HG03103 (cell line): ENCODE results near the gene NLRC5.
"Not testable (repeated sequence)": the region's sequence is repeated elsewhere in the genome, so short reads cannot be mapped to it uniquely, and the experiment has no call there.

Source experiments
- ATAC-seq: cut with Tn5 transposase; IDR thresholded peaks from one replicate; pipeline ENCODE4 v1.9.1; 2021; ENCODE audit warnings: low read depth; ENCODE audit not compliant: unreplicated experiment

NLRC5 gene

DNA sequence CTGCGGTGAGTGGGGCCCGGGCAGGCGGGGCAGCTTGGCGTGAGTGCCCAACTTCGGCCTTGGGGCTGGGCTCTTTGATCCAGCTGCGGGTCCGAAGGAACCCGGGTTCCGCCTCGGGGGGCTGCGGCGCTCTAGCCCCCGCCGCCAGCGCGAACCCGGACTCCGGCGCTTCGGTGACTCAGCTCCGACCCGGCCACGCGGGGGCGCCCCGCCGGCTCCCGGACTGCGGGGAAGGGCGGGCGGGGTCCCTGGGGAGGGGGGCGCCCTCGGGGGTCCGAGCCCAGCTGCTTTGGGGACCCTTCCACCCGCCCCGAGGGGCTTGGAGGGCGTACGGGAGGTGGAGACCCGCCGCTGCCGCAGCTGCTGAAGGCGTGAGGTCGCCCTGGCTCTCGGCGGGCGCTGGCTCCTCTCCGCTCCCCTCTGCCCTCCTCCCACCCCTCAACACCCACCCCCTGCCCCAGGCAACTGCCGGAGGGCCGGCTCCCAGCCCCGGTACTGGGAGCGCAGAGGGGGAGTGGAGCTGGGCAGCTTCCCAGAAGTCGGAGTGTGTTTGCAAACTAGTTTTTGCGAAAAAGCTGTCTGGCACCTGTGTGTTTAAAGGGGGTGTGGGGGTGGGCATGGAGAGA lies 103.5 kb downstream of the NLRC5 start:
- peak; percentile 41 for ATAC-seq

GRCh38 chr16:57093666-57094564 lies 104.6 kb downstream of the NLRC5 start:
- no peak for ATAC-seq

GRCh38 chr16:57094911-57095310 lies 105.6 kb downstream of the NLRC5 start:
- ATAC-seq, result no peak

DNA sequence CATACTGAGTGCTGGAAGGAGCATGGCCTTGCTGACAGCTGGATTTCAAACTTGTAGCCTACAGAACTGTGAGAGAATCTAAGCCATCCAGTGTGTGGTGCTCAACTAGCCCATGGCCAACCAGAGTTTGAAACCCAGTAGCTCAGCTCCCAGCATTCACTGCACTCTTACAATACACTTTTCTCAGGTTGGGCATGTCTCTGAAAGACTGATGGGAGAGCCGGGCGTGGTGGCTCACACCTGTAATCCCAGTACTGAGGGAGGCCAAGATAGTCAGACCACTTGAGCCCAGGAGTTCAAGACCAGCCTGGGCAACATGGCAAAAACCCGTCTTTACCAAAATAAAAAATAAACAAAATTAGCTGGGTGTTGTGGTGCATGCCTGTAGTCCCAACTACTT lies 106.8 kb downstream of the NLRC5 start:
- ATAC-seq, result no peak

DNA sequence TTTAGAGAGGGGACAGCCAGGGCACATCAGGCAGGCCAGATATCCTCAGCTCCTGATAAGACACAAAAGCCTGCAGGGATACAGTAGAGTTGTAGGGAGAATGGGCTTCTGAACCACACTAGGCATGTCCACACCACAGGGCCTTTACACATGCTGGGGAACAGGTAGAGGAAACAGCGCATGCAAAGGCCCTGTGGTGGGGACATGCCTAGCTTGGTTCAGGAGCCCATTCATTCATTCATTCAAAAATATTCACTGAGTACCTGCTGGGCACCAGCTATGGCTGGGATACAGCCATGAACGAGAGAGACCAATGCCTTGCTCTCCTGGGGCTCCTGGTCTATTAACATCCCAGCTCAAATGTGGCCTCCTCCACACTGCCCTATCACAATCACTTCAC lies 107.4 kb downstream of the NLRC5 start:
- ATAC-seq, result no peak

- ATAC-seq, result no peak
Observed at GRCh38 chr16:57098188-57098841, 109.0 kb downstream of the NLRC5 start.

DNA sequence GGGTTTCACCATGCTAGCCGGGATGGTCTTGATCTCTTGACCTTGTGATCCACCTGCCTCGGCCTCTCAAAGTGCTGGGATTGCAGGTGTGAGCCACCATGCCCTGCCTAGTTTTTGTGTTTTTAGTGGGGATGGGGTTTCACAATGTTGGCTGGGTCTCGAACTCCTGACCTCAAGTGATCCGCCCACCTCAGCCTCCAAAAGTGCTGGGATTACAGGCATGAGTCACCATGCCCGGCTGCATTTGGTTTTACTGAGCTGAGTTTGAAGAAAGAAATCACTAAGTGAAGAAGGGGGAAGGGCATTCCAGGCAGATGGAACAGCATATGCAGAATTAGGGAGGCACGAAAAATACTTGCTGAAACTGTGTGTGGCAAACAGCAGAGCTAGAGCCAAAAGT lies 110.6 kb downstream of the NLRC5 start:
- not testable (repeated sequence) for ATAC-seq

DNA sequence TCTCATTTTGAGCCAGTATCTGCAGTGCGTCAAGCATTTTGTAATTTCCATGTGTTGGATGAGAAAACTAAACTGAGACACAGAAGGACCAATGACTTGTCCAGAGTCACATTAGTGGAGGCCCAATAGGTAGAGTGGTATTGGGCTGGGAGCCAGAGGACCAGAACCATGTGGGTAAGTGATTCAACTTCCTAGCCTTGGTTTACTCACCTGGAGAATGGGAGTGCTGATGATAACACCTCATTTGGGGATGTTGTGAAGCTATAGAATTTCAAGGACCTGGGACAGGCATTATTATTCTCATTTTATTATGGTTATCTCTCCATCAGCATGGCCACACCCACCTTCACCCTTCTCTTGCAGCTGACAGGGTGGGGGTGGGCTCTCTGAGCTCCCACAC lies 111.1 kb downstream of the NLRC5 start:
- ATAC-seq, result no peak

- no peak for ATAC-seq
Observed at GRCh38 chr16:57102888-57103851, 113.8 kb downstream of the NLRC5 start.

- no peak for ATAC-seq
Observed at GRCh38 chr16:57104706-57105105, 115.3 kb downstream of the NLRC5 start.

DNA sequence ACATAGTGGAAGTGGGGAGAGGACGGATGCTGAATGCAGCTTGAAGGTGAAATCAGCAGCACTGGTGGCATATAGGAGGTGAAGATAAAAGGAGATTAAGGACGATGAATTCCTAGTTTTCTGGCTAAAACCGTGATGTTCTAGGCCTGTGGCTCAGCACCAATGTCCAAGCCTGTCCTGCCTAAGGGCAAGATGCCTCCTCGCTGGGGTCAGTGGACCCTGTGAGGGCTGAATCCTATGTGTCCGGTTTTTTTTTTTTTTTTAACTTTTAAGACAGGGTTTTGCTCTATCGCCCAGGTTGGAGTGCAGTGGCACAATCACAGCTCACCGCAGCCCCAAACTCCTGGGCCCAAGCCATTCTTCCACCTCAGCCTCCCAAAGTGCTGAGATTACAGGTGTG lies 115.8 kb downstream of the NLRC5 start:
- no peak for ATAC-seq

GRCh38 chr16:57106767-57107166 lies 117.4 kb downstream of the NLRC5 start:
- ATAC-seq, result no peak

DNA sequence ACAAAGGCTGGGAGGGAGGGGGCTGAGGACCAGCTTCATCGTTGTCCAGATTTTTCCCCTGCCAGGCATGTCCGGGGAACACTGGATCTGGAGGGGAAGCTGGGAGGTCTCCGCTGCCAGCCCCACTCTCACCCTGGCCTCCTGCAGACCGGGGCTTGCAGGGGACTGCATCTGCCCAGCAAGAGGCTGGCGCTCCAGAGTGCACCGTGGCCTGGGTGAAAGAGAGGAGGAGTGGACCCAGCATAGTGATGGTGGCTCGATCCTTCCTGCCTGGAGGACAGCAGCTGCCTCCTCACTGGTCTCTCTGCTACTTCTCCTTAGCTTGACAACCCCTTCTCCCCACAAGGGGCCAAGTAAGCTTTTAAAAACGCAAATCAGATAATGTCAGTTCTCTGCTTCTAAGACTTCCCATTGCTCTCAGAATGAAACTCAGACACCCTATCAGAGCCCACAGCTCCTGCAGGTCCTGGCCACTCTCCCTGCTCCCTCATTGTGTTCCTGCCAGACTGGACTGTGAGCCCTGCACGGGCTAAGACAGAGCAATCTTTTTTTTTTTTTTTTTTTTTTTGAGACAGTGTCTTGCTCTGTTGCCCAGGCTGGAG lies 118.1 kb downstream of the NLRC5 start:
- ATAC-seq, result no peak

- ATAC-seq, result no peak
Observed at GRCh38 chr16:57108432-57108831, 119.1 kb downstream of the NLRC5 start.

DNA sequence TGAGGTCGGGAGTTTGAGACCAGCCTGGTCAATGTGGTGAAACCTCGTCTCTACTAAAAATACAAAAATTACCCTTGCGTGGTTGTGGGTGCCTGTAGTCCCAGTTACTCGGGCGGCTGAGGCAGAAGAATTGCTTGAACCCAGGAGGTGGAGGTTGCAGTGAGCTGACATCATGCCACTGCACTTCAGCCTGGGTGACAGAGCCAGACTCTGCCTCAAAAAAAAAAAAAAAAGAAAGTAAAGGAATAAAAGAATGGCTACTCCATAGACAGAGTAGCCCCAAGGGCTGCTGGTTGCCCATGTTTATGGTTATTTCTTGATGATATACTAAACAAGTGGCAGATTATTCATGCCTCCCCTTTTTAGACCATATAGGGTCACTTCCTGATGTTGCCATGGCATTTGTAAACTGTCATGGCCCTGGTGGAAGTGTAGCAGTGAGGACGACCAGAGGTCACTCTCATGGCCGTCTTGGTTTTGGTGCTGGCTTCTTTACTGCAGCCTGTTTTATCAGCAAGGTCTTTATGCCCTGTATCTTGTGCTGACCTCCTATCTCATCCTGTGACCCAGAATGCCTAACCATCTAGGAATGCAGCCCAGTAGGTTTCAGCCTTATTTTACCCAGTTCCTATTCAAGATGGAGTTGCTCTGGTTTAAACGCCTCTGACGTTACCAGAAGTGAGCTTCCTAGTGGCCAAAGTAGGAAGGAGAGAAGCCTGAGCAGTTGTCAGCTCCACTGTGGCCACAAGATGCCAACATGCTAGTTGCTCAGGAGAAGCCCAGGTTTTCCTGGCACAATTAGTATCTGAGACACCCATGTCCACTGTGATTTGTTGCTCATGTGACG lies 120.1 kb downstream of the NLRC5 start:
- not testable (repeated sequence) for ATAC-seq

- no peak for ATAC-seq
Observed at GRCh38 chr16:57110937-57111336, 121.6 kb downstream of the NLRC5 start.

DNA sequence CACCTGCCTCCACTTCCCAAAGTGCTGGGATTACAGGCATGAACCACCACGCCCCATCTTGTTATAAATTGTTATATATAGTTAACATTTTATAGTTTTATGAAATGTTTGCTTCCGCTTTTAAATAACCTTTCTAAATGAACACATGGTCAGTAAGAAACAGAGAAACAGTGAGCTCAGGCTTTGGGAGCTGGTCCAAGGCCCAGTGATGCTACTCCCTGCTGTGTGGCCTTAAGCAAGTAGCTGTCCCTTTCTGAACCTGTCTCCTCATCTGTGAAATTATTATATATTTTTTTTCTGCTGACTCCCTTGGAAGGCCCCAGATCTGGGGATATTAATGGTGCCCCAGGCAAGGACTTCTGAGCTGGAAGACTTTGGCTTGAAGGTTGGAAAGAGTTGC lies 122.1 kb downstream of the NLRC5 start:
- no peak for ATAC-seq

- no peak for ATAC-seq
Observed at GRCh38 chr16:57112403-57113041, 123.2 kb downstream of the NLRC5 start.

DNA sequence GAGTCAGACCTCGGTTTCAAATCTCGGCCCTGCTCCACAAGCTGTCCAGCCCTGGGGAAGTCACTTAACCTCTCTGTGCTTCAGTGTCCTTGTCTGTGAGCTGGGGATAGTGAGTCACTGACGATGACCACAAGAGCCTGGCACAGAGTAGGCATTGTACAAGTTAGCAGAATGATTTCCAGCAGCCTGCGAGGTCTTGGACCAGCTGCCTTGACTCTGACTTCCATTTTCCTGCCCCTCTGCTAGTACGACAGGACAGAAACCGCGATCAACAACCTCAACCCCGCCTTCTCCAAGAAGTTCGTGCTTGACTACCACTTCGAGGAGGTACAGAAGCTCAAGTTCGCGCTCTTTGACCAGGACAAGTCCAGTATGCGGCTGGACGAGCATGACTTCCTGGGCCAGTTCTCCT lies 123.7 kb downstream of the NLRC5 start:
- no peak for ATAC-seq
